HG02885 (cell line): ENCODE data around the gene KIF11.
A peak's percentile ranks its signal among the peaks of the same experiment; 100 is the strongest.
"Not testable (repeated sequence)": the region's sequence is repeated elsewhere in the genome, so short reads cannot be mapped to it uniquely, and the experiment has no call there.

ENCODE experiments used
- ATAC-seq: cut with Tn5 transposase; IDR thresholded peaks from one replicate; pipeline ENCODE4 v1.9.1; 2021; ENCODE audit warnings: mild to moderate bottlenecking; ENCODE audit not compliant: unreplicated experiment, poor library complexity

Gene KIF11

GRCh38 chr10:92592761-92593618 lies at the start of gene KIF11:
TSS of gene KIF11 (plus strand) at chr10:92593130. CDS start at chr10:92593376, 246 bp downstream.
- peak; percentile 73 for ATAC-seq

GRCh38 chr10:92544296-92544695 lies 48.6 kb upstream of the KIF11 start:
- ATAC-seq = no peak

- no peak for ATAC-seq
Measured at GRCh38 chr10:92545556-92545955, 47.4 kb upstream of the KIF11 start.

GRCh38 chr10:92547676-92548075 lies 45.3 kb upstream of the KIF11 start:
- ATAC-seq = no peak

GRCh38 chr10:92550924-92551323 lies 42.0 kb upstream of the KIF11 start:
- no peak for ATAC-seq

GRCh38 chr10:92552310-92552709 lies 40.6 kb upstream of the KIF11 start:
- ATAC-seq = no peak

GRCh38 chr10:92553959-92554358 lies 39.0 kb upstream of the KIF11 start:
- ATAC-seq = no peak

GRCh38 chr10:92559046-92559445 lies 33.9 kb upstream of the KIF11 start:
- ATAC-seq = no peak

GRCh38 chr10:92562424-92562823 lies 30.5 kb upstream of the KIF11 start:
- ATAC-seq = no peak

GRCh38 chr10:92567952-92568600 lies 24.9 kb upstream of the KIF11 start:
- peak; percentile 87 for ATAC-seq

GRCh38 chr10:92569071-92569470 lies 23.9 kb upstream of the KIF11 start:
- ATAC-seq = no peak

- not testable (repeated sequence) for ATAC-seq
Measured at GRCh38 chr10:92569663-92570062, 23.3 kb upstream of the KIF11 start.

- ATAC-seq = no peak
Measured at GRCh38 chr10:92571649-92572048, 21.3 kb upstream of the KIF11 start.

- no peak for ATAC-seq
Measured at GRCh38 chr10:92572362-92573090, 20.4 kb upstream of the KIF11 start.

GRCh38 chr10:92573091-92573797 lies 19.7 kb upstream of the KIF11 start:
- ATAC-seq = peak; percentile 40

- peak; percentile 80 for ATAC-seq
Measured at GRCh38 chr10:92573798-92574547, 19.0 kb upstream of the KIF11 start, which contains the start of gene IDE. TSS of gene IDE (minus strand) at chr10:92574093. CDS start at chr10:92574019, 74 bp downstream.

- peak; percentile 7 for ATAC-seq
Measured at GRCh38 chr10:92574548-92575261, 18.2 kb upstream of the KIF11 start.

- ATAC-seq = no peak
Measured at GRCh38 chr10:92575961-92576360, 17.0 kb upstream of the KIF11 start.

- ATAC-seq = not testable (repeated sequence)
Measured at GRCh38 chr10:92582347-92582746, 10.6 kb upstream of the KIF11 start.
